ENCODE measurements around the gene SDK1. TPM values are rescaled to one million over a fixed set of nuclear protein-coding genes. Genes with fewer than 3 reads are reported as not detected.

The SDK1 gene
- total RNA-seq, 1 donor from 2014 or later: 10.9 TPM

GRCh38 chr7:4074407-4074806 lies 773.4 kb downstream of the SDK1 start:
- no peak overlapping the region for H3K27ac Mint-ChIP-seq (ENCODE audit: unreplicated experiment)
- no peak for TF ChIP-seq CTCF (IDR thresholded peaks at IDR 0.05)
- no peaks in the 10 kb centered on the region for H3K27me3 Mint-ChIP-seq (ENCODE audit: low read depth)
- H3K4me3 Mint-ChIP-seq (ENCODE audit: unreplicated experiment): no peak overlapping the region
- H3K4me1 Mint-ChIP-seq (ENCODE audit: low read depth): no peaks in the 10 kb centered on the region
- peaks cover 17% of the 10 kb centered on the region for H3K36me3 Mint-ChIP-seq (ENCODE audit: low read depth)
- no peaks in the 10 kb centered on the region for H3K9me3 Mint-ChIP-seq (ENCODE audit: low read depth)
- no peak for DNase-seq (ENCODE audit: low spot score)

- H3K9me3 Mint-ChIP-seq (ENCODE audit: low read depth): no peaks in the 10 kb centered on the region
- no peak for DNase-seq (ENCODE audit: low spot score)
- H3K27ac Mint-ChIP-seq (ENCODE audit: unreplicated experiment): no peak overlapping the region
- peaks cover 19% of the 10 kb centered on the region for H3K36me3 Mint-ChIP-seq (ENCODE audit: low read depth)
- no peaks in the 10 kb centered on the region for H3K4me1 Mint-ChIP-seq (ENCODE audit: low read depth)
- no peak for TF ChIP-seq CTCF (IDR thresholded peaks at IDR 0.05)
- H3K27me3 Mint-ChIP-seq (ENCODE audit: low read depth): no peaks in the 10 kb centered on the region
- H3K4me3 Mint-ChIP-seq (ENCODE audit: unreplicated experiment): no peak overlapping the region
Observed at GRCh38 chr7:4074994-4075393, 773.9 kb downstream of the SDK1 start.

- Mint-ChIP-seq H3K9me3 (ENCODE audit: low read depth) (no peaks in the 10 kb centered on the region), H3K27ac (ENCODE audit: unreplicated experiment) (no peak overlapping the region), H3K36me3 (ENCODE audit: low read depth) (peaks cover 18% of the 10 kb centered on the region), H3K27me3 (ENCODE audit: low read depth) (no peaks in the 10 kb centered on the region), H3K4me1 (ENCODE audit: low read depth) (no peaks in the 10 kb centered on the region), H3K4me3 (ENCODE audit: unreplicated experiment) (no peak overlapping the region)
- no peak for TF ChIP-seq CTCF (IDR thresholded peaks at IDR 0.05)
- DNase-seq (ENCODE audit: low spot score): no peak
Observed at GRCh38 chr7:4076701-4077294, 775.7 kb downstream of the SDK1 start.

- no peak overlapping the region for H3K4me3 Mint-ChIP-seq (ENCODE audit: unreplicated experiment)
- H3K36me3 Mint-ChIP-seq (ENCODE audit: low read depth): peaks cover 17% of the 10 kb centered on the region
- no peak overlapping the region for H3K27ac Mint-ChIP-seq (ENCODE audit: unreplicated experiment)
- no peak for TF ChIP-seq CTCF (IDR thresholded peaks at IDR 0.05)
- H3K4me1 Mint-ChIP-seq (ENCODE audit: low read depth): no peaks in the 10 kb centered on the region
- no peaks in the 10 kb centered on the region for H3K9me3 Mint-ChIP-seq (ENCODE audit: low read depth)
- no peaks in the 10 kb centered on the region for H3K27me3 Mint-ChIP-seq (ENCODE audit: low read depth)
- no peak for DNase-seq (ENCODE audit: low spot score)
Observed at GRCh38 chr7:4077980-4078379, 776.9 kb downstream of the SDK1 start.

GRCh38 chr7:4078580-4078979 lies 777.5 kb downstream of the SDK1 start:
- Mint-ChIP-seq H3K36me3 (ENCODE audit: low read depth) (peaks cover 12% of the 10 kb centered on the region), H3K27ac (ENCODE audit: unreplicated experiment) (no peak overlapping the region), H3K9me3 (ENCODE audit: low read depth) (no peaks in the 10 kb centered on the region), H3K27me3 (ENCODE audit: low read depth) (no peaks in the 10 kb centered on the region), H3K4me1 (ENCODE audit: low read depth) (no peaks in the 10 kb centered on the region), H3K4me3 (ENCODE audit: unreplicated experiment) (no peak overlapping the region)
- TF ChIP-seq CTCF (IDR thresholded peaks at IDR 0.05): no peak
- no peak for DNase-seq (ENCODE audit: low spot score)

Data from chondrocyte (in vitro differentiated cells).